GM23248 (cell line): ENCODE results near the gene RNF20. TPM values are rescaled to one million over a fixed set of nuclear protein-coding genes. Genes with fewer than 3 reads are reported as not detected.
"Not testable (repeated sequence)": the region's sequence is repeated elsewhere in the genome, so short reads cannot be mapped to it uniquely, and the experiment has no call there.

ENCODE experiments used
- DNase-seq: peaks from one replicate; pipeline ENCODE4 v3.0.0-alpha.2; 2015
- H2AFZ ChIP-seq: fragments of 200-600 bp; sonication (generic); 2 replicates; pipeline ENCODE4 v1.6.1; 2016; ENCODE audit warnings: antibody characterized with exemption
- H3F3A ChIP-seq: fragments of 200-600 bp; sonication (generic); 2 replicates; pipeline ENCODE4 v1.6.1; 2016; ENCODE audit warnings: mild to moderate bottlenecking, antibody characterized with exemption, mixed run types; ENCODE audit not compliant: insufficient read depth
- H3K27ac ChIP-seq: fragments of 200-600 bp; sonication (generic); 2 replicates; pipeline ENCODE4 v1.5.1; 2016; ENCODE audit warnings: mild to moderate bottlenecking
- H3K27me3 ChIP-seq: fragments of 200-600 bp; sonication (generic); replicated peaks from 2 replicates; pipeline ENCODE4 v1.6.1; 2016; ENCODE audit warnings: mild to moderate bottlenecking; ENCODE audit not compliant: insufficient read depth
- H3K36me3 ChIP-seq: fragments of 200-600 bp; sonication (generic); 2 replicates; pipeline ENCODE4 v1.6.1; 2016; ENCODE audit warnings: low read depth, mild to moderate bottlenecking
- H3K4me1 ChIP-seq: fragments of 200-600 bp; sonication (generic); 2 replicates; pipeline ENCODE4 v1.6.1; 2016; ENCODE audit warnings: mild to moderate bottlenecking; ENCODE audit not compliant: insufficient read depth
- H3K4me2 ChIP-seq: fragments of 200-600 bp; sonication (generic); one replicate; pipeline ENCODE4 v1.6.1; 2016; ENCODE audit warnings: mild to moderate bottlenecking; ENCODE audit not compliant: unreplicated experiment
- H3K4me3 ChIP-seq: fragments of 200-600 bp; sonication (generic); 2 replicates; pipeline ENCODE4 v1.5.1; 2016; ENCODE audit warnings: mild to moderate bottlenecking
- H3K79me2 ChIP-seq: fragments of 200-600 bp; sonication (generic); 2 replicates; pipeline ENCODE4 v1.6.1; 2016; ENCODE audit warnings: mild to moderate bottlenecking; ENCODE audit not compliant: insufficient read depth
- H3K9ac ChIP-seq: fragments of 200-600 bp; sonication (generic); 2 replicates; pipeline ENCODE4 v1.6.1; 2016; ENCODE audit warnings: mild to moderate bottlenecking
- H3K9me2 ChIP-seq: fragments of 200-600 bp; sonication (generic); 2 replicates; pipeline ENCODE4 v1.6.1; 2016; ENCODE audit warnings: mixed run types, mild to moderate bottlenecking, moderate library complexity; ENCODE audit not compliant: insufficient read depth
- H3K9me3 ChIP-seq: fragments of 200-600 bp; sonication (generic); one replicate; pipeline ENCODE4 v1.6.1; 2017; ENCODE audit warnings: low read depth
- H4K20me1 ChIP-seq: fragments of 200-600 bp; sonication (generic); 2 replicates; pipeline ENCODE4 v1.6.0; 2016; ENCODE audit not compliant: insufficient read depth
- EZH2 ChIP-seq: fragments of 200-600 bp; sonication (generic); IDR thresholded peaks from 2 replicates; pipeline ENCODE4 v1.6.1; 2018; ENCODE audit warnings: antibody characterized with exemption, mild to moderate bottlenecking; ENCODE audit not compliant: insufficient read depth, poor library complexity, severe bottlenecking
- EZH2phosphoT487 ChIP-seq: fragments of 200-600 bp; sonication (generic); IDR thresholded peaks from 2 replicates; pipeline ENCODE4 v1.6.1; 2018; ENCODE audit warnings: antibody characterized with exemption, moderate library complexity, mild to moderate bottlenecking, low read depth; ENCODE audit not compliant: insufficient read depth
- WGBS, 2 experiments: methylation state at CpG; one replicate each; pipeline ENCODE4 v1.1.6; 2015 to 2017; ENCODE audit warnings: low lambda C conversion rate in 2 of 2, low coverage in 1 of 2; ENCODE audit errors: missing lambda C conversion rate in 2 of 2; 5-methylcytosine and 5-hydroxymethylcytosine counted together
- in situ Hi-C: fragments of 300-500 bp; cut with MboI; formaldehyde crosslinking; loops from 2 replicates; pipeline ENCODE4 v1.15.0; 2020
- polyA plus RNA-seq: library from polyadenylated mRNA; unstranded; fragments of >200 nt; fragmentation: Nextera tagmentation; extraction: Ambion mirVana; gene quantifications from 2 replicates; pipeline ENCODE4 v1.2.1, GENCODE V29; 2016
- total RNA-seq: library from RNA; depleted of rRNA; stranded (reverse); fragments of >200 nt; shearing (Covaris generic); gene quantifications from 2 replicates; pipeline ENCODE4 v1.2.3, GENCODE V29; 2014

RNF20 gene
- total and polyA plus RNA-seq, 2 experiments from 2014 or later = 26.3 to 34.3 TPM

- Histone ChIP-seq H3K4me1 (peaks cover 46% of the 10 kb centered on the region), H3K36me3 (no peaks in the 10 kb centered on the region), H2AFZ (peak overlapping the region; percentile 55; the same call in 1 of the 2 replicates), H3K9me3 (no peaks in the 10 kb centered on the region), H3K27ac (no peak overlapping the region), H4K20me1 (no peaks in the 10 kb centered on the region), H3K9me2 (no peaks in the 10 kb centered on the region), H3K9ac (no peak overlapping the region), H3K4me3 (no peak overlapping the region), H3K4me2 (peak overlapping the region; percentile 57), H3F3A (peaks cover 28% of the 10 kb centered on the region), H3K79me2 (no peaks in the 10 kb centered on the region), H3K27me3 (no peaks in the 10 kb centered on the region)
- TF ChIP-seq EZH2phosphoT487 (no peak), EZH2 (no peak)
- WGBS, 2 experiments = 51 to 57% methylated on average over 3 of the region's 3 CpGs
- DNase-seq = peak; percentile 47
- in situ Hi-C loops = no loop called here
These were observed 21.5 kb upstream of the RNF20 start for GRCh38 chr9:101512116-101512515.

- Histone ChIP-seq H4K20me1 (no peaks in the 10 kb centered on the region), H3K4me2 (peak overlapping the region; percentile 71), H3F3A (peaks cover 19% of the 10 kb centered on the region; the same call in 1 of the 2 replicates), H3K9ac (no peak overlapping the region), H3K9me3 (no peaks in the 10 kb centered on the region), H3K79me2 (no peaks in the 10 kb centered on the region), H3K27ac (no peak overlapping the region), H2AFZ (no peak overlapping the region), H3K4me1 (peaks cover 39% of the 10 kb centered on the region), H3K4me3 (no peak overlapping the region), H3K9me2 (no peaks in the 10 kb centered on the region), H3K27me3 (no peaks in the 10 kb centered on the region), H3K36me3 (no peaks in the 10 kb centered on the region)
- no peak for DNase-seq
- in situ Hi-C loops = no loop called here
- no peak for TF ChIP-seq EZH2phosphoT487
These were observed 20.3 kb upstream of the RNF20 start for GRCh38 chr9:101513351-101513750.

DNA sequence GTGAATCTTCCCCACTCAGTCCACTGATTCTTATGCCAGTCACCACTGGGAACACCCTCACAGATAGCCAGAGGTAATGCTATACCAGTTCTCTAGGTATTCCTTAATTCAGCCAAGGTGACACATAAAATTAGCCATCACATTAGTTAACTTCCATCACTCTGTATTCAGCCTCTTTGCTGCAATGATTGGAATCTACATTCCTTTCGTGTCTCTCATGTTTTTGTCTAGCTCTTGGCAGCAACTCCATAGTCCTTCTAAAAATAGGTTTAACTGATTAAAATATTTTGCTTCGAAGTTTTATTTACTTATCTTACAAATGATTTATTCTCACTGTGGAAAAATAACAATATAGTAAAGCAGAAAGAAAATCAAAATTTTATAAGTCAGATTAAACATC lies 19.6 kb upstream of the RNF20 start:
- H3K79me2 ChIP-seq = no peaks in the 10 kb centered on the region
- no peak overlapping the region for H3K9ac ChIP-seq
- H3K27ac ChIP-seq = no peak overlapping the region
- H3F3A ChIP-seq = peaks cover 19% of the 10 kb centered on the region; the same call in 1 of the 2 replicates
- H3K4me3 ChIP-seq = no peak overlapping the region; the same call in 1 of the 2 replicates
- no peaks in the 10 kb centered on the region for H3K9me2 ChIP-seq
- in situ Hi-C loops = no loop called here
- peaks cover 37% of the 10 kb centered on the region for H3K4me1 ChIP-seq
- peak overlapping the region; percentile 71 for H3K4me2 ChIP-seq
- WGBS, 2 experiments = 1 to 4% methylated on average over 2 of the region's 2 CpGs
- no peak overlapping the region for H2AFZ ChIP-seq
- no peaks in the 10 kb centered on the region for H3K36me3 ChIP-seq
- H3K9me3 ChIP-seq = no peaks in the 10 kb centered on the region
- H4K20me1 ChIP-seq = no peaks in the 10 kb centered on the region
- no peaks in the 10 kb centered on the region for H3K27me3 ChIP-seq
- TF ChIP-seq EZH2 (no peak), EZH2phosphoT487 (no peak)
- DNase-seq = peak; percentile 81

GRCh38 chr9:101516655-101517054 lies 17.0 kb upstream of the RNF20 start:
- peaks cover 34% of the 10 kb centered on the region for H3K4me1 ChIP-seq
- TF ChIP-seq EZH2 (no peak), EZH2phosphoT487 (no peak)
- no peak overlapping the region for H3K27ac ChIP-seq
- 79 to 81% methylated on average over 1 of the region's 1 CpG for WGBS, 2 experiments
- H3F3A ChIP-seq = peaks cover 19% of the 10 kb centered on the region; the same call in 1 of the 2 replicates
- H4K20me1 ChIP-seq = no peaks in the 10 kb centered on the region
- no peaks in the 10 kb centered on the region for H3K79me2 ChIP-seq
- H3K36me3 ChIP-seq = no peaks in the 10 kb centered on the region
- no peaks in the 10 kb centered on the region for H3K9me2 ChIP-seq
- in situ Hi-C loops = no loop called here
- no peaks in the 10 kb centered on the region for H3K9me3 ChIP-seq
- DNase-seq = no peak
- H3K4me3 ChIP-seq = no peak overlapping the region
- no peak overlapping the region for H3K4me2 ChIP-seq
- no peaks in the 10 kb centered on the region for H3K27me3 ChIP-seq
- no peak overlapping the region for H3K9ac ChIP-seq
- H2AFZ ChIP-seq = no peak overlapping the region

GRCh38 chr9:101518489-101518888 lies 15.2 kb upstream of the RNF20 start:
- H3K9me3 ChIP-seq, H4K20me1 ChIP-seq, in situ Hi-C loops, H3K27me3 ChIP-seq, H3K27ac ChIP-seq, DNase-seq, H3K4me2 ChIP-seq, H3K4me3 ChIP-seq, H3K36me3 ChIP-seq, H3K9me2 ChIP-seq, H3K9ac ChIP-seq, H2AFZ ChIP-seq, H3K79me2 ChIP-seq: not testable (repeated sequence)
- WGBS, 2 experiments = 91 to 93% methylated on average over 3 of the region's 3 CpGs
- H3F3A ChIP-seq = peaks cover 11% of the 10 kb centered on the region; the same call in 1 of the 2 replicates
- peaks cover 15% of the 10 kb centered on the region for H3K4me1 ChIP-seq
